ENCODE measurements around the gene TMEM250. TPM values are rescaled to one million over a fixed set of nuclear protein-coding genes. Genes with fewer than 3 reads are reported as not detected.

Gene TMEM250
- total RNA-seq, 2 experiments from 2014 or later = 24.4 to 25.9 TPM

GRCh38 chr9:136081826-136082495 is 36.7 kb downstream of the TMEM250 start:
- no peaks in the 10 kb centered on the region for H3K9me3 Mint-ChIP-seq
- POLR2A ChIA-PET = interaction anchor here (0.6 kb wide), 1 partner anchor 588 kb away, joined by 4 read pairs; no protein-coding TSS in a partner anchor
- H3K27ac Mint-ChIP-seq = no peak overlapping the region
- no peaks in the 10 kb centered on the region for H3K36me3 Mint-ChIP-seq (ENCODE audit: low read depth)
- intact Hi-C loops (cut with micrococcal nuclease) = no loop called here
- no peak overlapping the region for H3K4me3 Mint-ChIP-seq
- no peaks in the 10 kb centered on the region for H3K27me3 Mint-ChIP-seq
- H3K4me1 Mint-ChIP-seq (ENCODE audit: low read depth) = peaks cover 7% of the 10 kb centered on the region
- DNase-seq = no peak
- CTCF ChIA-PET = no interaction called here
- no peak for ATAC-seq
- no peak for TF ChIP-seq CTCF (IDR thresholded peaks at IDR 0.05)

GRCh38 chr9:136081113-136081825 is 37.4 kb downstream of the TMEM250 start:
- H3K27ac Mint-ChIP-seq = no peak overlapping the region
- H3K36me3 Mint-ChIP-seq (ENCODE audit: low read depth) = no peaks in the 10 kb centered on the region
- intact Hi-C loops (cut with micrococcal nuclease) = no loop called here
- no peak for DNase-seq
- H3K4me3 Mint-ChIP-seq = no peak overlapping the region
- ChIA-PET CTCF (no interaction called here), POLR2A (no interaction called here)
- H3K9me3 Mint-ChIP-seq = no peaks in the 10 kb centered on the region
- H3K4me1 Mint-ChIP-seq (ENCODE audit: low read depth) = peaks cover 9% of the 10 kb centered on the region
- H3K27me3 Mint-ChIP-seq = no peaks in the 10 kb centered on the region
- no peak for ATAC-seq
- no peak for TF ChIP-seq CTCF (IDR thresholded peaks at IDR 0.05)

- no peaks in the 10 kb centered on the region for H3K9me3 Mint-ChIP-seq
These were observed 38.0 kb downstream of the TMEM250 start for GRCh38 chr9:136080716-136081112.

GRCh38 chr9:136079916-136080246 is 38.8 kb downstream of the TMEM250 start:
- ChIA-PET CTCF (no interaction called here), POLR2A (no interaction called here)
- no peak overlapping the region for H3K4me3 Mint-ChIP-seq
- H3K27ac Mint-ChIP-seq = no peak overlapping the region
- TF ChIP-seq CTCF (IDR thresholded peaks at IDR 0.05) = no peak
- peaks cover 19% of the 10 kb centered on the region for H3K4me1 Mint-ChIP-seq (ENCODE audit: low read depth)
- no peaks in the 10 kb centered on the region for H3K27me3 Mint-ChIP-seq
- intact Hi-C loops (cut with micrococcal nuclease) = no loop called here
- no peak for ATAC-seq
- H3K36me3 Mint-ChIP-seq (ENCODE audit: low read depth) = no peaks in the 10 kb centered on the region
- no peak for DNase-seq
- H3K9me3 Mint-ChIP-seq = no peaks in the 10 kb centered on the region

More at GRCh38 chr9:136080716-136081112, 38.0 kb downstream of the TMEM250 start:
- Mint-ChIP-seq H3K27ac (no peak overlapping the region), H3K4me3 (no peak overlapping the region), H3K4me1 (ENCODE audit: low read depth) (peaks cover 15% of the 10 kb centered on the region), H3K27me3 (no peaks in the 10 kb centered on the region), H3K36me3 (ENCODE audit: low read depth) (no peaks in the 10 kb centered on the region)
- ChIA-PET CTCF (no interaction called here), POLR2A (no interaction called here)
- ATAC-seq (no peak), DNase-seq (no peak)
- intact Hi-C loops (cut with micrococcal nuclease) = no loop called here
- TF ChIP-seq CTCF (IDR thresholded peaks at IDR 0.05) = no peak

- H3K27ac Mint-ChIP-seq = no peak overlapping the region
- POLR2A ChIA-PET = interaction anchor here (1.0 kb wide), 1 partner anchor 39 kb away, joined by 3 read pairs; no protein-coding TSS in a partner anchor
These were observed 39.3 kb downstream of the TMEM250 start for GRCh38 chr9:136079211-136079915.

More at GRCh38 chr9:136079211-136079915, 39.3 kb downstream of the TMEM250 start:
- no peak for TF ChIP-seq CTCF (IDR thresholded peaks at IDR 0.05)
- H3K9me3 Mint-ChIP-seq = no peaks in the 10 kb centered on the region
- H3K36me3 Mint-ChIP-seq (ENCODE audit: low read depth) = no peaks in the 10 kb centered on the region
- intact Hi-C loops (cut with micrococcal nuclease) = no loop called here
- DNase-seq = no peak
- H3K27me3 Mint-ChIP-seq = no peaks in the 10 kb centered on the region
- H3K4me1 Mint-ChIP-seq (ENCODE audit: low read depth) = peaks cover 14% of the 10 kb centered on the region
- H3K4me3 Mint-ChIP-seq = no peak overlapping the region
- CTCF ChIA-PET = interaction anchor here (1.3 kb wide), 1 partner anchor 43 kb away, joined by 4 read pairs; no protein-coding TSS in a partner anchor
- no peak for ATAC-seq
